GM12878 (cell line): ENCODE results near the gene CCL2. TPM values are rescaled to one million over a fixed set of nuclear protein-coding genes. Genes with fewer than 3 reads are reported as not detected.

ENCODE experiments used
- ATAC-seq: fragments of 200-7000 bp; cut with Tn5 transposase; 3 replicates; pipeline ENCODE4 v1.9.1; 2020; ENCODE audit warnings: mild to moderate bottlenecking, moderate library complexity
- BruUV-seq: library from RNA; stranded (reverse); fragments of 400-500 nt; replicated peaks from 2 replicates; lab custom pipeline; 2021; lab: Mats Ljungman, UMichigan
- CTCF ChIA-PET: fragments of 300-600 bp; sonication (Branson Sonifier 250); formaldehyde crosslinking; extraction: SDS; loops from one replicate; lab custom pipeline; 2021; ENCODE audit warnings: inconsistent platforms; lab: Yijun Ruan, JAX
- POLR2A ChIA-PET: fragments of 350-600 bp; formaldehyde crosslinking; extraction: SDS; loops from one replicate; lab custom pipeline; 2021; ENCODE audit warnings: inconsistent platforms; lab: Charles Lee
- RAD21 ChIA-PET: fragments of 300-600 bp; sonication (Branson Sonifier 250); formaldehyde crosslinking; loops from one replicate; lab custom pipeline; 2023; ENCODE audit warnings: antibody characterized with exemption; ENCODE audit not compliant: unreplicated experiment; lab: Charles Lee
- SMC1A ChIA-PET: fragments of 300-600 bp; sonication (Branson Sonifier 250); formaldehyde crosslinking; loops from one replicate; lab custom pipeline; 2023; ENCODE audit not compliant: unreplicated experiment, uncharacterized antibody; lab: Charles Lee
- DNase-seq: peaks from one replicate; pipeline ENCODE4 v3.0.0-alpha.2; 2011; ENCODE audit warnings: low read depth, low spot score
- FAIRE-seq: peaks from 3 replicates; lab custom pipeline; 2011; peaks lifted over from hg19 to GRCh38; lab: Jason Lieb, UNC
- H2AFZ ChIP-seq: 2 replicates; pipeline ENCODE4 v1.6.0; 2011; ENCODE audit warnings: low read depth, low read length, control low read depth; ENCODE audit not compliant: control insufficient read depth
- H3K27ac ChIP-seq: 2 replicates; pipeline ENCODE4 v1.5.1; 2011; ENCODE audit warnings: control low read depth; ENCODE audit not compliant: control insufficient read depth, insufficient read depth
- H3K27me3 ChIP-seq, 2 experiments: replicated peaks in 1 of 2; 2 replicates each; pipeline versions ENCODE4 v1.6.0 to v1.6.1; 2011; ENCODE audit warnings: low read length in 1 of 2; ENCODE audit not compliant: control insufficient read depth in 2 of 2, insufficient read depth in 2 of 2
- H3K36me3 ChIP-seq, 2 experiments: 2 replicates each; pipeline ENCODE4 v1.5.1; 2011; ENCODE audit warnings: low read length in 1 of 2; ENCODE audit not compliant: control insufficient read depth in 2 of 2, insufficient read depth in 2 of 2
- H3K4me1 ChIP-seq: 2 replicates; pipeline ENCODE4 v1.6.1; 2011; ENCODE audit warnings: mild to moderate bottlenecking, low read length, moderate library complexity, mixed read lengths; ENCODE audit not compliant: control insufficient read depth, insufficient read depth
- H3K4me2 ChIP-seq: 2 replicates; pipeline ENCODE4 v1.6.0; 2011; ENCODE audit warnings: control low read depth; ENCODE audit not compliant: control insufficient read depth, insufficient read depth
- H3K4me3 ChIP-seq: fragments of 200-600 bp; sonication (generic); 2 replicates; pipeline ENCODE4 v1.5.1; 2016
- H3K79me2 ChIP-seq: 2 replicates; pipeline ENCODE4 v1.6.0; 2011; ENCODE audit warnings: low read length; ENCODE audit not compliant: control insufficient read depth, insufficient read depth
- H3K9ac ChIP-seq: 2 replicates; pipeline ENCODE4 v1.8.0; 2011; ENCODE audit warnings: low read length, control low read depth, mixed read lengths; ENCODE audit not compliant: control insufficient read depth, insufficient read depth
- H3K9me3 ChIP-seq: replicated peaks from 3 replicates; pipeline ENCODE4 v1.5.1; 2011; ENCODE audit warnings: mild to moderate bottlenecking, low read length; ENCODE audit not compliant: control insufficient read depth, insufficient read depth
- H4K20me1 ChIP-seq: 2 replicates; pipeline ENCODE4 v1.6.0; 2011; ENCODE audit not compliant: control insufficient read depth, insufficient read depth
- NBN ChIP-seq: fragments of 450-650 bp; IDR thresholded peaks from 2 replicates; pipeline ENCODE4 v1.6.1; 2016
- RAD51 ChIP-seq: fragments of 450-650 bp; IDR thresholded peaks from 2 replicates; pipeline ENCODE4 v1.6.1; 2016; ENCODE audit warnings: moderate library complexity, mild to moderate bottlenecking, inconsistent platforms
- SMARCA5 ChIP-seq: fragments of 450-650 bp; IDR thresholded peaks from 2 replicates; pipeline ENCODE4 v1.6.1; 2017; ENCODE audit warnings: mild to moderate bottlenecking
- TBL1XR1 ChIP-seq: IDR thresholded peaks from 2 replicates; pipeline ENCODE4 v1.6.1; 2012; ENCODE audit warnings: low read depth, low read length, improper control_type of control experiment
- ZNF24 ChIP-seq: fragments of 450-650 bp; IDR thresholded peaks from 2 replicates; pipeline ENCODE4 v1.6.1; 2017; ENCODE audit warnings: antibody characterized with exemption, mild to moderate bottlenecking
- WGBS: methylation state at CpG from one replicate; pipeline ENCODE4 v1.1.6; 2016; ENCODE audit warnings: low lambda C conversion rate; ENCODE audit not compliant: insufficient replicate concordance, insufficient coverage; ENCODE audit errors: missing lambda C conversion rate; 5-methylcytosine and 5-hydroxymethylcytosine counted together
- in situ Hi-C: fragments of 300-500 bp; cut with MboI; formaldehyde crosslinking; loops from 9 replicates; pipeline ENCODE4 v1.14.3; 2018; ENCODE audit warnings: mixed read lengths
- intact Hi-C: fragments of 100-400 bp; cut with micrococcal nuclease; formaldehyde crosslinking; loops from one replicate; pipeline ENCODE4 v1.14.2; 2022; ENCODE audit not compliant: unreplicated experiment
- polyA plus RNA-seq, 11 experiments: library from polyadenylated mRNA; depleted of rRNA in 4 of 11; unstranded in 6 of 11; stranded (reverse) in 5 of 11; fragments of >200 nt; fragmentation: Nextera tagmentation in 4 of 11; fragmentation: Illumina TruSeq in 1 of 11; extraction: Ambion mirVana in 4 of 11; extraction: Trizol in 1 of 11; gene quantifications; 1 replicate in 1 of 11; 2 replicates in 10 of 11; pipeline versions ENCODE4 v1.2.1 to v1.2.3, GENCODE V29; 2011 to 2016; ENCODE audit warnings: inconsistent platforms in 2 of 11, missing spikeins in 2 of 11, low read depth in 1 of 11
- total RNA-seq, 4 experiments: library from RNA; depleted of rRNA in 3 of 4; stranded (reverse); fragments of >200 nt in 3 of 4; fragmentation: Illumina TruSeq in 1 of 4; extraction: Trizol in 1 of 4; gene quantifications; 2 replicates each; pipeline versions ENCODE4 v1.2.1 to v1.2.3, GENCODE V29; 2013 to 2021
- TF ChIP-seq, protein P1 (sequence below): IDR thresholded peaks from 2 replicates; pipeline ENCODE4 v1.6.1; 2011; ENCODE audit warnings: low read depth, low read length, improper control_type of control experiment, borderline replicate concordance
- TF ChIP-seq, protein P2 (sequence below): fragments of 450-650 bp; IDR thresholded peaks from 2 replicates; pipeline ENCODE4 v1.6.1; 2018; ENCODE audit warnings: mild to moderate bottlenecking, low read depth, moderate library complexity; ENCODE audit not compliant: partially characterized antibody

Gene CCL2
- total and polyA plus RNA-seq, 10 of the 15 experiments (the other 5 are each of a cell fraction or from before 2014, with no cell fraction given) = 0.16 to 0.18 TPM; not detected in 8

- TF ChIP-seq, protein P1, sequence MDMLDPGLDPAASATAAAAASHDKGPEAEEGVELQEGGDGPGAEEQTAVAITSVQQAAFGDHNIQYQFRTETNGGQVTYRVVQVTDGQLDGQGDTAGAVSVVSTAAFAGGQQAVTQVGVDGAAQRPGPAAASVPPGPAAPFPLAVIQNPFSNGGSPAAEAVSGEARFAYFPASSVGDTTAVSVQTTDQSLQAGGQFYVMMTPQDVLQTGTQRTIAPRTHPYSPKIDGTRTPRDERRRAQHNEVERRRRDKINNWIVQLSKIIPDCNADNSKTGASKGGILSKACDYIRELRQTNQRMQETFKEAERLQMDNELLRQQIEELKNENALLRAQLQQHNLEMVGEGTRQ = no peak
- TF ChIP-seq RAD51 = no peak
- TF ChIP-seq TBL1XR1 = no peak
Observed at GRCh38 chr17:34245351-34245905, 9.7 kb upstream of the CCL2 start (continued).

- H4K20me1 ChIP-seq = no peaks in the 10 kb centered on the region
- H3K27ac ChIP-seq = no peak overlapping the region
- no peak for ATAC-seq
- RAD21 ChIA-PET = no interaction called here
- no peaks in the 10 kb centered on the region; the same call in 2 of the 3 replicates for H3K9me3 ChIP-seq
- in situ Hi-C loops (no loop called here), intact Hi-C loops (no loop called here)
- no peak overlapping the region for H3K4me3 ChIP-seq
- POLR2A ChIA-PET = no interaction called here
- no TSS peak for BruUV-seq
- no peaks in the 10 kb centered on the region for H3K79me2 ChIP-seq
- no peak overlapping the region for H3K4me2 ChIP-seq
- TF ChIP-seq NBN (no peak), SMARCA5 (no peak), ZNF24 (no peak)
- TF ChIP-seq, protein P2, sequence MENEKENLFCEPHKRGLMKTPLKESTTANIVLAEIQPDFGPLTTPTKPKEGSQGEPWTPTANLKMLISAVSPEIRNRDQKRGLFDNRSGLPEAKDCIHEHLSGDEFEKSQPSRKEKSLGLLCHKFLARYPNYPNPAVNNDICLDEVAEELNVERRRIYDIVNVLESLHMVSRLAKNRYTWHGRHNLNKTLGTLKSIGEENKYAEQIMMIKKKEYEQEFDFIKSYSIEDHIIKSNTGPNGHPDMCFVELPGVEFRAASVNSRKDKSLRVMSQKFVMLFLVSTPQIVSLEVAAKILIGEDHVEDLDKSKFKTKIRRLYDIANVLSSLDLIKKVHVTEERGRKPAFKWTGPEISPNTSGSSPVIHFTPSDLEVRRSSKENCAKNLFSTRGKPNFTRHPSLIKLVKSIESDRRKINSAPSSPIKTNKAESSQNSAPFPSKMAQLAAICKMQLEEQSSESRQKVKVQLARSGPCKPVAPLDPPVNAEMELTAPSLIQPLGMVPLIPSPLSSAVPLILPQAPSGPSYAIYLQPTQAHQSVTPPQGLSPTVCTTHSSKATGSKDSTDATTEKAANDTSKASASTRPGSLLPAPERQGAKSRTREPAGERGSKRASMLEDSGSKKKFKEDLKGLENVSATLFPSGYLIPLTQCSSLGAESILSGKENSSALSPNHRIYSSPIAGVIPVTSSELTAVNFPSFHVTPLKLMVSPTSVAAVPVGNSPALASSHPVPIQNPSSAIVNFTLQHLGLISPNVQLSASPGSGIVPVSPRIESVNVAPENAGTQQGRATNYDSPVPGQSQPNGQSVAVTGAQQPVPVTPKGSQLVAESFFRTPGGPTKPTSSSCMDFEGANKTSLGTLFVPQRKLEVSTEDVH = no peak
- FAIRE-seq = no peak
- no peak for DNase-seq
- no peak overlapping the region for H2AFZ ChIP-seq
- CTCF ChIA-PET = no interaction called here
- H3K27me3 ChIP-seq = peaks cover 0 to 2% of the 10 kb centered on the region in 2 experiments; a peak in 1 of 4 replicates
- SMC1A ChIA-PET = no interaction called here
- 0% methylated on average over 1 of the region's 1 CpG for WGBS
- no peak overlapping the region for H3K9ac ChIP-seq
- no peaks in the 10 kb centered on the region for H3K36me3 ChIP-seq
- H3K4me1 ChIP-seq = peaks cover 25% of the 10 kb centered on the region
Observed at GRCh38 chr17:34246446-34246845, 8.6 kb upstream of the CCL2 start.
